Calu3 (cell line): ENCODE results near the gene FRG2B. TPM values are rescaled to one million over a fixed set of nuclear protein-coding genes. Genes with fewer than 3 reads are reported as not detected.
A peak's percentile ranks its signal among the peaks of the same experiment; 100 is the strongest.
"Not testable (repeated sequence)": the region's sequence is repeated elsewhere in the genome, so short reads cannot be mapped to it uniquely, and the experiment has no call there.

Experiments used
- Bru-seq: library from RNA; stranded (reverse); fragments of 400-500 nt; gene quantifications from one replicate; lab custom pipeline; 2021; lab: Mats Ljungman, UMichigan
- BruChase-seq, 2 experiments: library from RNA; stranded (reverse); fragments of 400-500 nt; gene quantifications; one replicate each; lab custom pipeline; 2021; lab: Mats Ljungman, UMichigan
- BruUV-seq: library from RNA; stranded (reverse); fragments of 400-500 nt; replicated peaks from 2 replicates; lab custom pipeline; 2021; lab: Mats Ljungman, UMichigan
- CTCF ChIA-PET: fragments of 300-600 bp; sonication (Branson Sonifier 250); formaldehyde crosslinking; loops from one replicate; lab custom pipeline; 2022; ENCODE audit warnings: antibody characterized with exemption; lab: Charles Lee
- DNase-seq: peaks from one replicate; pipeline ENCODE4 v3.0.0; 2022
- H3K27ac Mint-ChIP-seq: one replicate; pipeline ENCODE4 v1.8.0; 2022; ENCODE audit warnings: mixed read lengths; ENCODE audit not compliant: unreplicated experiment
- H3K27me3 Mint-ChIP-seq: one replicate; pipeline ENCODE4 v1.8.0; 2022; ENCODE audit warnings: mixed read lengths; ENCODE audit not compliant: unreplicated experiment
- H3K36me3 Mint-ChIP-seq: one replicate; pipeline ENCODE4 v1.8.0; 2022; ENCODE audit warnings: mild to moderate bottlenecking, moderate library complexity, mixed read lengths; ENCODE audit not compliant: insufficient read depth, unreplicated experiment
- H3K4me1 Mint-ChIP-seq: one replicate; pipeline ENCODE4 v1.8.0; 2022; ENCODE audit warnings: mild to moderate bottlenecking, low read depth, mixed read lengths; ENCODE audit not compliant: unreplicated experiment
- H3K4me3 Mint-ChIP-seq: one replicate; pipeline ENCODE4 v1.8.0; 2022; ENCODE audit warnings: mild to moderate bottlenecking, low read depth, moderate library complexity, mixed read lengths; ENCODE audit not compliant: unreplicated experiment
- H3K9me3 Mint-ChIP-seq: one replicate; pipeline ENCODE4 v1.8.0; 2022; ENCODE audit warnings: low read depth, mixed read lengths; ENCODE audit not compliant: unreplicated experiment
- intact Hi-C: fragments of 100-400 bp; cut with micrococcal nuclease; formaldehyde crosslinking; loops from one replicate; pipeline ENCODE4 v1.10.0; 2022; ENCODE audit not compliant: unreplicated experiment
- long read RNA-seq: library from polyadenylated mRNA; stranded (forward); transcript quantifications from one replicate; pipeline ENCODE4 v2.0.0, GENCODE V29; 2022
- total RNA-seq: library from RNA; stranded (reverse); gene quantifications from 2 replicates; pipeline ENCODE4 v1.2.3, GENCODE V29; 2022

FRG2B gene
- total RNA-seq (not detected in 2 replicates), Bru-seq, nascent RNA (not detected), BruChase-seq, experiment 1, labeled RNA remaining after a 6-hour chase (not detected), BruChase-seq, experiment 2, labeled RNA remaining after a 2-hour chase (not detected)
- long read RNA-seq: 0 reads

DNA sequence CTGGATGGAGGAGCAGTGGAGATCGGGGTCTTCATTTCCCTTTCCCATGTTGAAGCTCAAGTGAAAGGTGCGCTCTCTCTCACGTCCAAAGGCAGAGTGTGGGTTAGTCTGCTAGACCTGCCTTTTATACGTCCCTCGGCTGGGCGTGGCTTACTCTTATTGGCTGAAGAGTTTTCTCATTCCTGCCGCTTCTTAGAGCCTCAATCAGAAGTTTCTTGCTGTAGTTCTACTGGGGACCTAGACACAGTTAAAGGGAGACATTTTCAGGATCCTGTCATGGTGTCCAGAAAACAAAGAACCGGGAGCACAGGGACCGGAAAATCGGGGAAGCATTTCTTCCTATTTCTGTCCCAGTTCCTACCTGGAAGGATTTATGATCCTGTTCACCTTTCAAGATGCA lies at the start of gene FRG2B:
FRG2B (minus strand) TSS at position 101 of the 400 bp plus-strand sequence; CDS start at position 48, 53 bp downstream.
- CTCF ChIA-PET, intact Hi-C loops, DNase-seq, H3K36me3 Mint-ChIP-seq, BruUV-seq, H3K27me3 Mint-ChIP-seq, H3K4me3 Mint-ChIP-seq, H3K4me1 Mint-ChIP-seq, H3K9me3 Mint-ChIP-seq, H3K27ac Mint-ChIP-seq: not testable (repeated sequence)

DNA sequence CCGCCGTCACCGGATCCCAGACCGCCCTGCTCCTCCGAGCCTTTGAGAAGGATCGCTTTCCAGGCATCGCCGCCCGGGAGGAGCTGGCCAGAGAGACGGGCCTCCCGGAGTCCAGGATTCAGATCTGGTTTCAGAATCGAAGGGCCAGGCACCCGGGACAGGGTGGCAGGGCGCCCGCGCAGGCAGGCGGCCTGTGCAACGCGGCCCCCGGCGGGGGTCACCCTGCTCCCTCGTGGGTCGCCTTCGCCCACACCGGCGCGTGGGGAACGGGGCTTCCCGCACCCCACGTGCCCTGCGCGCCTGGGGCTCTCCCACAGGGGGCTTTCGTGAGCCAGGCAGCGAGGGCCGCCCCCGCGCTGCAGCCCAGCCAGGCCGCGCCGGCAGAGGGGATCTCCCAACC lies 40.9 kb upstream of the FRG2B start:
- BruUV-seq, intact Hi-C loops, H3K36me3 Mint-ChIP-seq, H3K9me3 Mint-ChIP-seq, H3K4me3 Mint-ChIP-seq, DNase-seq, H3K27ac Mint-ChIP-seq, H3K4me1 Mint-ChIP-seq, CTCF ChIA-PET: not testable (repeated sequence)
- peaks cover 14% of the 10 kb centered on the region for H3K27me3 Mint-ChIP-seq

DNA sequence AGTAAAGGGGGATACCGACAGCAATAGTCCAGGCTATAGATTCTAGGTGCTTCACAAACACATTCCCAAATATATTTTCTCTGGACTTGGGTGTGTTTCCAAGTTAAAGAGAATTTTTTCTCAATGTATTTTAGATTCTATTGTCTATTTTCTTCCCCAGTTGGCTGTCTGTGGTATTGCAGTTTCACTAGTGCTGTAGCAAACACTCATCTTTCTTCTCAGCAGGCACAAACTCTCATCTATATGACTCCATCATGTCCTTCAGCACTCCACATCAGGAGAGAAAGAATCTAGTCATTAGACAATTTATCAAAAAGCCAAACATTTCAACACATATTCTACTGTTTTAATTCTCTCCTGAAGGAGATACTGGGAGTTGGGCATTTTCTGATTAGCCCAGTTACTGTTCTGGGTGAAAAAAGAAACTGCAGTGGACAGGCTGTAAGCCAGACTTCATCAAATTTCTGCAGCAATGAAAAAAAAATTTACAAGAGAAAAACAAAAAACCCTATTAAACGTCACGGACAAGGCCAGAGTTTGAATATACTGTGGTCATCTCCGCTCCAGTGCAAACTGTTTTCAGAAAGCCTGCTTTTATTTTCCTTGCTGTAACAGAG lies 37.1 kb upstream of the FRG2B start:
- intact Hi-C loops, BruUV-seq, H3K4me1 Mint-ChIP-seq: not testable (repeated sequence)

DNA sequence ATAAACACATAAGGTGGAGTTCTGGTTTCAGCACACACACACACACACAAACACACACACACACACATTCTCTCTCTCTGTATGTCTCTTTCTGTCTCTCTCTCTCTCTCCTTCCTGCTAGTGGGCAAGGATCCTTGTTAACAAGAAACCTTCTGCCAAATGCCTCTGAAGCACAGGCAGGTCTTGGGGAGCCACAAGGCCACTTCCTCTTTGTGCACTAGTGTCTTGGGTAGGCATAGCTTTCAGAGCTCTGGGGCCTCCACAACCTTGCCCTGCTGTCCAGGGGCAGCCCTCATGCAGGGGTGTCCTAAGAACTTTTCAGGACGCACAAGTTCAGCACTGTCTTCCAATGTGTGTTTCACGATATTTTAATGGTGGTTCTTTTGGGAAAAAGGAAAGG lies 34.5 kb upstream of the FRG2B start:
- not testable (repeated sequence) for H3K27ac Mint-ChIP-seq

More for the DNA sequence above, 37.1 kb upstream of the FRG2B start:
- DNase-seq, H3K9me3 Mint-ChIP-seq, CTCF ChIA-PET, H3K36me3 Mint-ChIP-seq, H3K27ac Mint-ChIP-seq, H3K4me3 Mint-ChIP-seq: not testable (repeated sequence)
- H3K27me3 Mint-ChIP-seq: peaks cover 14% of the 10 kb centered on the region

DNA sequence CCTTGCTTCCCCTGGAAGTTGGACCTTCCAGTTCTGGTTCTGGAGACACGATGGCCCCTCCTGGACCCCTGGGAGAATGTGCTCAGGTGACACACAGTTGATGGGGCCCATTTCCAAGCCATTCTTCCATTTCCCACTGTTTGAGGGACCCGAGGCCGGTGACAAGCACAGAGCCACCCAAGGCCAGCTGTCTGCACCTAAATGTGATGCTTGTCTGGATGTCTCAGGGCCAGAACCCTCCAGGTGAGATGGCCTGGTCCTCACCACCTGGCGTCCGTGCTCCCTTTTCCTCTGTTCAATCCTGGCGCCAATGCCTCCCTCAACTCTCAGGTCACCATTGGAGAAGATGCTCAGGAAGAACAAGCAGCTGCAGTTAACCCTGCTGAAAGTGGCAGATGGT lies 33.9 kb upstream of the FRG2B start:
- H3K27ac Mint-ChIP-seq, H3K4me1 Mint-ChIP-seq, H3K4me3 Mint-ChIP-seq, H3K36me3 Mint-ChIP-seq, CTCF ChIA-PET, BruUV-seq, DNase-seq, intact Hi-C loops, H3K9me3 Mint-ChIP-seq: not testable (repeated sequence)
- H3K27me3 Mint-ChIP-seq: peaks cover 14% of the 10 kb centered on the region

More for the DNA sequence above, 34.5 kb upstream of the FRG2B start:
- DNase-seq, BruUV-seq, H3K36me3 Mint-ChIP-seq, H3K4me3 Mint-ChIP-seq, H3K4me1 Mint-ChIP-seq, CTCF ChIA-PET, H3K9me3 Mint-ChIP-seq, intact Hi-C loops: not testable (repeated sequence)
- H3K27me3 Mint-ChIP-seq: peaks cover 14% of the 10 kb centered on the region

DNA sequence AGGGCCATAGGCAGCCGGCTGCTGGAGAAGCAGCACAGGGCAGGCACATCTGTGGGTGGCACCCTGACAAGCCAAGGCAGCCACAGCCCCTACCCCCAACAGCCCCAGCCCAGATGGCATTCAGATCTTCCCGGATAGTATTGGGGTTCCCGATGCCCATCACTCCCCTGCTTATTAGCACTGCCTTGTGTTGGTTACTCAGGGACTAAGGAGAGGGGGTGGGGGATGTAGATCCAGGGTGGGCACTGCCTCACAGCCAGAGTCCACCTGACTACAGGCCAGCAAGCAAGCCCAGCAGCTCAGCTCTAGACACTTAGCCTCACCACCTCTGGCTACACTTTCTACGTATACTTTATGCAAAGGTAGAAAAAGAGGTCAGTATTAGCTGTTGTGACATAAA lies 30.7 kb upstream of the FRG2B start:
- intact Hi-C loops, H3K36me3 Mint-ChIP-seq, H3K27me3 Mint-ChIP-seq, DNase-seq, H3K27ac Mint-ChIP-seq, CTCF ChIA-PET, BruUV-seq, H3K9me3 Mint-ChIP-seq, H3K4me3 Mint-ChIP-seq, H3K4me1 Mint-ChIP-seq: not testable (repeated sequence)

DNA sequence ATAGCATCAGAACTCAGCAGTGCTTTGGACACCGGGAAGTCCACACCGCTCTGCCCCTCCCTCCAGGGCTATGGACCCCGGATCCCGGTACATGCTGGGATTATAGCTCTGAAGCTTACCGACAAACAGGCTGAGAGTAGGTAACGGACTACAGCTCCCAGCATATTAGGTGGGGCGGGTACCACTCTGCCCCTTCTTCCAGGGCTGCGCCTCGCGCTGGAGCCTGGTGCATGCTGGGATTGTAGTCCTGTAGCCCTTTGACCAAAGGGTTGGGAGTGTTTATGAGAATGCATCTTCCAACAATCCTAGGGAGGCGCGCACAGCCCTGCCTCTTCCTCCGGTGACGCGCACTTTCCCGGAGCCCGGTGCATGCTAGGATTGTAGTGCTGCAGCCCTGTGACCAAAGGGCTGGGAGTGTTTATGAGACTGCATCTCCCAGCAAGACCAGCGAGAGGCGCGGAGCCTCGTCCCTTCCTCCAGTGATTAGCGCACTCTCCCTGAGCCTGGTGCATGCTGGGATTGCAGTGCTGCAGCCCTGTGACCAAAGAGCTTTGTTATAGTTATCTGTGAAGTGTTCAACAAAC lies 22.4 kb upstream of the FRG2B start:
- CTCF ChIA-PET, H3K27ac Mint-ChIP-seq, H3K27me3 Mint-ChIP-seq, H3K36me3 Mint-ChIP-seq, intact Hi-C loops, BruUV-seq, H3K4me3 Mint-ChIP-seq, H3K4me1 Mint-ChIP-seq, H3K9me3 Mint-ChIP-seq: not testable (repeated sequence)
- DNase-seq: peak; percentile 46

DNA sequence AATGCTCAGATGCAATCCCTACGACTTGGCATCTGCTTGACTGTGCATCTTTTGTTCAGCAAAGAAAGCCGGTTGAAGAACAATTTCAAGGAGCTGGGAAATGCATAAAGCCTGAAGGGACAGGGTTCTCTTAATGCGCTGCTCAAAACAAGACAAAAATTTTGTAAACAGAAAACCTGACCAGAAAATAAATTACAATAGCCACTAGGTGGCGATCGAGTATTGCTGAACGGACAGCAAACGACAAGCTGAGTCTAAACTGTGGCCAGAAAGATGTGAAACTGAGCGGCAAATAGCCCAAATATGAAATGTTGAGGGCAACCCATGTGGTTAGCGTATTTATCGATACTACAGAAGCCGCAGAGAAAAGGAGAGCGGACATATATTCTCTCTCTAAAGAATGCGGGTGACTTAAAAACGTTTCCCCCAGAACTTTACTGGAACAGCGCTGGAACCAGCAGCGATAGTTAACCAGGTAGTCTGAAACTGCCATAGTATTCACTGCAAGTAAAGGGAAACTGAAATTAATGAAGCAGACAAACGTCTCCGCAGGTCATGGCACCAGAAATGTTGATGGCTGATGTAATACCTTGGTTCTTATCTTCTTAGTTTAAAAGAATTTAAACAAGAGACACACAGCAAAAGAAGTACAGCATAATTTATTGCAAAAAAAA lies 20.6 kb upstream of the FRG2B start:
- H3K4me1 Mint-ChIP-seq, H3K36me3 Mint-ChIP-seq, H3K4me3 Mint-ChIP-seq, H3K9me3 Mint-ChIP-seq, BruUV-seq, H3K27ac Mint-ChIP-seq, CTCF ChIA-PET, intact Hi-C loops, H3K27me3 Mint-ChIP-seq: not testable (repeated sequence)
- peak; percentile 1 for DNase-seq

DNA sequence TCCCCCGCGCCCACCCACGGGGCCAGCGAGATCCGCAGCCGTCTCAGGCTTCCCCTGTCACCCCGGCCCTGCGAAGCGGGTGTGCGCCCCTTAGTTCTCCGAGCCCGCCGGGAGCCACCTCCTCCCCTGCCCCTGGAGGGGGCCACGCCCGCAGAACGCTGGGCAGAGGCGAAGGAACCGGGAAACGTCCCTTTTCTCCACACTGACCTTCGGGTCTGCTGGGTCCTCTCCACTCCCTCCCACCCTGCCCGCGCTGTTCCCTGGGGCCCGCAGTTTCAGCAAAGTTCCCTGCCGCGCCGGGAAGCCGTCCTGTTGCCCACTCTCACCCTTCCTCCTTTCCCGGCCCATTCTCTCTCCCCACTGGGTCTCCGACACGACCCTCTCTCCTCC lies 11.2 kb upstream of the FRG2B start:
- H3K36me3 Mint-ChIP-seq, H3K4me1 Mint-ChIP-seq, BruUV-seq, intact Hi-C loops, DNase-seq, H3K9me3 Mint-ChIP-seq, H3K27me3 Mint-ChIP-seq, H3K27ac Mint-ChIP-seq, CTCF ChIA-PET, H3K4me3 Mint-ChIP-seq: not testable (repeated sequence)
